Body of pancreas (tissue), 4 donors: ENCODE data around the gene GPR171. TPM values are rescaled to one million over a fixed set of nuclear protein-coding genes. Genes with fewer than 3 reads are reported as not detected.
"Not testable (repeated sequence)": the region's sequence is repeated elsewhere in the genome, so short reads cannot be mapped to it uniquely, and the experiment has no call there.

Experiments
- ATAC-seq: fragments of 150-250 bp; one replicate; pipeline ENCODE4 v1.9.1; 2016
- DNase-seq, 4 donors: peaks; one replicate each; pipeline ENCODE4 v3.0.0-alpha.2; 2019
- H3K27ac ChIP-seq, 4 donors: fragments of 200-600 bp; sonication (generic); 1 replicate in 3 of 4; 2 replicates in 1 of 4; pipeline versions ENCODE4 v1.5.1 to v1.6.1; 2016 to 2019; ENCODE audit warnings: mild to moderate bottlenecking in 1 of 4, mixed read lengths in 1 of 4, moderate library complexity in 1 of 4
- H3K27me3 ChIP-seq, 2 donors: fragments of 200-600 bp; sonication (generic); one replicate each; pipeline ENCODE4 v1.6.0; 2016; ENCODE audit warnings: mild to moderate bottlenecking in 1 of 2
- H3K36me3 ChIP-seq, 2 donors: fragments of 200-600 bp; sonication (generic); replicated peaks in 1 of 2; 2 replicates each; pipeline ENCODE4 v1.5.1; 2016; ENCODE audit warnings: low read depth in 2 of 2; ENCODE audit not compliant: insufficient read depth in 1 of 2
- H3K4me1 ChIP-seq: fragments of 200-600 bp; sonication (generic); one replicate; pipeline ENCODE4 v1.6.0; 2016
- H3K4me3 ChIP-seq, 2 donors: fragments of 200-600 bp; sonication (generic); 1 replicate in 1 of 2; 2 replicates in 1 of 2; pipeline ENCODE4 v1.5.1; 2016 to 2019
- H3K9me3 ChIP-seq, 3 donors: fragments of 200-600 bp; sonication (generic); 1 replicate in 2 of 3; 2 replicates in 1 of 3; pipeline ENCODE4 v1.5.1; 2016
- CTCF ChIP-seq, 7 experiments: fragments of 450-650 bp in 4 of 7; fragments of 200-600 bp in 3 of 7; sonication (generic) in 3 of 7; IDR thresholded peaks; one replicate each; pipeline ENCODE4 v1.5.1; 2016 to 2019; ENCODE audit warnings: antibody characterized with exemption in 7 of 7
- POLR2A ChIP-seq, 3 donors: fragments of 450-650 bp; IDR thresholded peaks; one replicate each; pipeline ENCODE4 v1.6.1; 2016; ENCODE audit warnings: antibody characterized with exemption in 3 of 3, mild to moderate bottlenecking in 2 of 3
- WGBS, 2 donors: methylation state at CpG; one replicate each; pipeline ENCODE4 v1.1.5; 2017; 5-methylcytosine and 5-hydroxymethylcytosine counted together
- intact Hi-C: fragments of 100-400 bp; cut with DNase I; formaldehyde crosslinking; loops from one replicate; pipeline ENCODE4 v1.15.1; 2023
- total RNA-seq, 2 donors: library from RNA; depleted of rRNA; stranded (reverse); fragments of >200 nt; gene quantifications; one replicate each; pipeline ENCODE4 v1.1.0, GENCODE V29; 2016

GPR171 gene
- total RNA-seq, 2 donors from 2014 or later: 0.78 TPM; not detected in 1

DNA sequence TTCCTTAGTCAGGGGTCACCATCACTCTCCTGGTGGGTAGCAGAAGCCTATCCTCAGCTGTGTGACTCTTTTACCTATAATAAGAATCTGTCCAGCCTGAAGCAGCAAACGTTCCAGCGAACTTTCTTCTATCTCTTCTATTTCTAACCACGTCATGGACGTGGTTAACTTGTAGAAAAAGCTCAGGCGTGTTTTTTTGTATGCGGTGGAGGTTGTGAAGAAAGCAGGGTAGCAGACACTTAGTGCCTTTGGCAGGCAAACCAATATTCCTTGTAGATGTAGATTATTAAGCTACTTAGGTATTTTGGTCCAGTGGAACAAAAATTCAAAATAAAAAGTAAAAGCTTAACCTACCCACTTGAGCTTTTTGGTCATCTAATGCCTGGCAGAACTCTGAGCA, 31.8 kb upstream of the GPR171 start:
- no peaks in the 10 kb centered on the region for H3K4me1 ChIP-seq
- TF ChIP-seq CTCF (IDR thresholded peaks at IDR 0.05) (no peak), POLR2A (IDR thresholded peaks at IDR 0.05) (no peak)
- H3K27me3 ChIP-seq: no peaks in the 10 kb centered on the region
- 78 to 81% methylated on average over 6 of the region's 6 CpGs for WGBS, 2 donors
- no peak overlapping the region for H3K4me3 ChIP-seq
- no peak overlapping the region for H3K27ac ChIP-seq
- no peaks in the 10 kb centered on the region for H3K9me3 ChIP-seq
- no peaks in the 10 kb centered on the region for H3K36me3 ChIP-seq
- no peak for ATAC-seq
- intact Hi-C loops: loop anchor here (5.0 kb wide), 1 partner anchor 32 kb away; no protein-coding TSS in a partner anchor
- no peak for DNase-seq

DNA sequence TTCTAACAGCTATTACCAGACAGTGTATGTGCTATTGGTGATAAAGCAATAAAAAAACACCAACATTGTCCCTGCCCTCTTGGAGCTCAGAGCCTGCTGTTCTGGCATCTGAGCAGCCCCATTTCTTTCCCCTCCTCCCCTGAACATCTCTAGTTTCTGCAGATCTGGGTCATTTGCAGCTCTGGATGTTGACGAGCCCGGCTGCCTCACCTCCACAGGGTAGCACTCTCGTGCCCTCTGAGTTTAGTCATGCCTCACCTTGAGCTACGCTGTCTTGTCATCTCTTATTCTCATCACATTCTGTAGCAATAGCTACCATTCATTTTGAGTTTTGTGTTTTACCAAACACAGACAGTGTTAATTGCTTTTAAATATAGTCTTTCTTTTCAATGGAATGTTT, 30.0 kb upstream of the GPR171 start:
- Histone ChIP-seq H3K27me3 (no peaks in the 10 kb centered on the region), H3K27ac (no peak overlapping the region), H3K4me1 (peaks cover 3% of the 10 kb centered on the region), H3K9me3 (no peaks in the 10 kb centered on the region), H3K36me3 (no peaks in the 10 kb centered on the region), H3K4me3 (no peak overlapping the region)
- DNase-seq (no peak), ATAC-seq (no peak)
- TF ChIP-seq POLR2A (IDR thresholded peaks at IDR 0.05) (no peak), CTCF (IDR thresholded peaks at IDR 0.05) (no peak)
- whole genome bisulfite sequencing, 2 donors: 79 to 89% methylated on average over 4 of the region's 4 CpGs
- intact Hi-C loops: loop anchor here (5.0 kb wide), 1 partner anchor 34 kb away; no protein-coding TSS in a partner anchor

DNA sequence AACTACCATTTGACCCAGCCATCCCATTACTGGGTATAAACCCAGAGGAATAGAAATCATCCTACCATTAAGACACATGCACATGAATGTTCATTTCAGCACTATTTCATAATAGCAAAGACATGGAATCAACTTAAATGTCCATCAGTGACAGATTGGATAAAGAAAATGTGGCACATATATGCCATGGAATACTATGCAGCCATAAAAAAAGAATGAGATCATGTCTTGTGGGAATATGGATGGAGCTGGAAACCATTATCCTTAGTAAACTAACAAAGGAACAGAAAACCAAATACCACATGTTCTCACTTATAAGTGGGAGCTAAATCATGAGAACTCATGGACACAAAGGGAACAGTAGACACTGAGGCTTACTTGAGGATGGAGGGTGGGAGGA, 29.4 kb upstream of the GPR171 start:
- H3K4me1 ChIP-seq, H3K9me3 ChIP-seq: not testable (repeated sequence)

GRCh38 chr3:151230646-151231045, 27.6 kb upstream of the GPR171 start:
- H3K9me3 ChIP-seq: no peaks in the 10 kb centered on the region
- H3K27me3 ChIP-seq: no peaks in the 10 kb centered on the region
- WGBS, 2 donors: 45 to 52% methylated on average over 4 of the region's 4 CpGs
- TF ChIP-seq POLR2A (IDR thresholded peaks at IDR 0.05): no peak
- TF ChIP-seq CTCF (IDR thresholded peaks at IDR 0.05): no peak
- no peak overlapping the region for H3K27ac ChIP-seq
- no peak for DNase-seq
- no peak for ATAC-seq
- no peak overlapping the region for H3K4me3 ChIP-seq
- intact Hi-C loops: loop anchor here (5.0 kb wide), 1 partner anchor 37 kb away; no protein-coding TSS in a partner anchor
- H3K4me1 ChIP-seq: peaks cover 10% of the 10 kb centered on the region
- no peaks in the 10 kb centered on the region for H3K36me3 ChIP-seq

More for the DNA sequence above, 29.4 kb upstream of the GPR171 start:
- intact Hi-C loops: loop anchor here (5.0 kb wide), 1 partner anchor 35 kb away; no protein-coding TSS in a partner anchor
- H3K36me3 ChIP-seq, DNase-seq, H3K27me3 ChIP-seq, H3K27ac ChIP-seq, ATAC-seq, H3K4me3 ChIP-seq: not testable (repeated sequence)

GRCh38 chr3:151228666-151229040, 25.6 kb upstream of the GPR171 start:
- Histone ChIP-seq H3K27ac (no peak overlapping the region), H3K4me3 (no peak overlapping the region), H3K4me1 (peaks cover 10% of the 10 kb centered on the region), H3K27me3 (no peaks in the 10 kb centered on the region), H3K9me3 (no peaks in the 10 kb centered on the region), H3K36me3 (no peaks in the 10 kb centered on the region)
- WGBS, 2 donors: 61 to 64% methylated on average over 1 of the region's 1 CpG
- intact Hi-C loops: loop anchor here (5.0 kb wide), 1 partner anchor 59 kb away; no protein-coding TSS in a partner anchor
- DNase-seq: no peak
- TF ChIP-seq CTCF (IDR thresholded peaks at IDR 0.05) (no peak), POLR2A (IDR thresholded peaks at IDR 0.05) (no peak)
- no peak for ATAC-seq
